Measurements from ENCODE around the gene PDZD2.

DNA sequence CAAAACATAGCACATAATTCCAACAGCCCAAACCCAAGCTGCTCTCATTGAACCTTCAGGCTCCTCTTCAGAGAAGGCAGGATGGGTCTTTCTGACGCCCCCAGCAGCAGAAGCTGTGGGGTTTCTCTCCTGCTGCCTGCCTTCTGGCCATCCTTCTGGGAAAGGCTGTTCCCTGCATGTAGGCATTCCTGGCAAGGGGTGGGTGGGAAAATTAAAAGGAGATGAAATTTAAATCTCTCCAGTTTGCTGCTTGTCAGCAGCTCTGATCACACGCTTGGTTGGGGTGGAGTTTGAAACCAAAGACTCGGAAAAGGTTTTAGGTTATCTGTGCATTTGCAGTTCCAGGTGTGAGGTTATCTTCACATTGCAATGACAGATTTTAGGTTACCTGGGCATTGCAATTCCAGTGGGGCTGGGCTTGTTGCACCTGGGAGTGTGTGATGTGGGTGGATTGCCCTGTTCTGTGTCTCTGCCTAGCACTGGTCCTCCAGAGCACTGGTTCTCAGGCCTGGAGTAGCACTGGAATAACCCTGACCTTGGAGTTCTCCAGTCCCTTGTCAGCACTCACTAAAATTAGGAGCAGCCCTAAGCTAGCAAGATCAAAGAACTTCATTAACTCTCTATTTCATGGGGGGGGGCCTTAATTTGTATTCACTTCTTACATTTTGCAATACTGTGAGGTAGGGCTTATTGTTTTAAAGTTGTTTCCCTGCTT is 109.7 kb downstream of the PDZD2 start:
- TF ChIP-seq, protein P1, sequence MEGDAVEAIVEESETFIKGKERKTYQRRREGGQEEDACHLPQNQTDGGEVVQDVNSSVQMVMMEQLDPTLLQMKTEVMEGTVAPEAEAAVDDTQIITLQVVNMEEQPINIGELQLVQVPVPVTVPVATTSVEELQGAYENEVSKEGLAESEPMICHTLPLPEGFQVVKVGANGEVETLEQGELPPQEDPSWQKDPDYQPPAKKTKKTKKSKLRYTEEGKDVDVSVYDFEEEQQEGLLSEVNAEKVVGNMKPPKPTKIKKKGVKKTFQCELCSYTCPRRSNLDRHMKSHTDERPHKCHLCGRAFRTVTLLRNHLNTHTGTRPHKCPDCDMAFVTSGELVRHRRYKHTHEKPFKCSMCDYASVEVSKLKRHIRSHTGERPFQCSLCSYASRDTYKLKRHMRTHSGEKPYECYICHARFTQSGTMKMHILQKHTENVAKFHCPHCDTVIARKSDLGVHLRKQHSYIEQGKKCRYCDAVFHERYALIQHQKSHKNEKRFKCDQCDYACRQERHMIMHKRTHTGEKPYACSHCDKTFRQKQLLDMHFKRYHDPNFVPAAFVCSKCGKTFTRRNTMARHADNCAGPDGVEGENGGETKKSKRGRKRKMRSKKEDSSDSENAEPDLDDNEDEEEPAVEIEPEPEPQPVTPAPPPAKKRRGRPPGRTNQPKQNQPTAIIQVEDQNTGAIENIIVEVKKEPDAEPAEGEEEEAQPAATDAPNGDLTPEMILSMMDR (IDR thresholded peaks at IDR 0.05), result no peak
- TF ChIP-seq POLR2A (IDR thresholded peaks at IDR 0.05), result no peak
